Smooth muscle cell of bladder (primary cell): Measurements from ENCODE around the gene IKBKE. TPM values are rescaled to one million over a fixed set of nuclear protein-coding genes. Genes with fewer than 3 reads are reported as not detected.

Experiments used
- total RNA-seq: library from RNA; depleted of rRNA; stranded (reverse); fragments of >200 nt; gene quantifications from 2 replicates; pipeline ENCODE4 v1.2.3, GENCODE V29; 2014

The IKBKE gene
- total RNA-seq: 11.5 and 12.2 TPM in 2 replicates

GRCh38 chr1:206469933-206470691 lies at the start of gene IKBKE:
Gene IKBKE (plus strand): TSS chr1:206470476. CDS start chr1:206473228, 2,752 bp downstream.

GRCh38 chr1:206507284-206508129 lies 37.2 kb downstream of the IKBKE start, which contains the start of gene RASSF5:
Gene RASSF5 (plus strand): TSS chr1:206507531. CDS start chr1:206507603, 72 bp downstream.

Other genes starting within 250 kb of the IKBKE start
- 5.2 and 7.1 TPM in 2 replicates for gene RASSF5, start 37.1 kb downstream of the IKBKE start, total RNA-seq
- 47.5 and 52.2 TPM in 2 replicates for gene EIF2D, start 142.0 kb downstream of the IKBKE start, total RNA-seq
- 27.7 and 28.9 TPM in 2 replicates for gene DYRK3, start 165.1 kb downstream of the IKBKE start, total RNA-seq
- 31.4 and 40.2 TPM in 2 replicates for gene MAPKAPK2, start 214.4 kb downstream of the IKBKE start, total RNA-seq